Inferior parietal cortex (tissue), 1 donor: ENCODE measurements around the gene CRHBP.
"Not testable (repeated sequence)": the region's sequence is repeated elsewhere in the genome, so short reads cannot be mapped to it uniquely, and the experiment has no call there.

Source experiments
- DNase-seq: peaks from one replicate; pipeline ENCODE4 v3.0.0-alpha.2; 2016; ENCODE audit errors: extremely low spot score

The CRHBP gene

GRCh38 chr5:76952795-76953536 is at the start of gene CRHBP:
Gene CRHBP, plus strand, starts transcription at chr5:76953045. Its CDS starts 90 bp downstream, at chr5:76953135.
- DNase-seq: no peak

- DNase-seq: no peak
These were observed 44.7 kb upstream of the CRHBP start for GRCh38 chr5:76908166-76908565.

- DNase-seq: not testable (repeated sequence)
These were observed 42.4 kb upstream of the CRHBP start for GRCh38 chr5:76910344-76910933.

GRCh38 chr5:76914671-76915070 is 38.2 kb upstream of the CRHBP start:
- not testable (repeated sequence) for DNase-seq

GRCh38 chr5:76918539-76918938 is 34.3 kb upstream of the CRHBP start:
- DNase-seq: no peak

GRCh38 chr5:76920491-76920890 is 32.4 kb upstream of the CRHBP start:
- DNase-seq: no peak

GRCh38 chr5:76926329-76927105 is 26.3 kb upstream of the CRHBP start:
- DNase-seq: no peak

- peak; percentile 43 for DNase-seq
These were observed 24.9 kb upstream of the CRHBP start for GRCh38 chr5:76927961-76928360.

- DNase-seq: no peak
These were observed 22.8 kb upstream of the CRHBP start for GRCh38 chr5:76930083-76930482.

GRCh38 chr5:76938177-76938576 is 14.7 kb upstream of the CRHBP start:
- no peak for DNase-seq

- DNase-seq: no peak
These were observed 11.8 kb upstream of the CRHBP start for GRCh38 chr5:76941000-76941399.

GRCh38 chr5:76941442-76941841 is 11.4 kb upstream of the CRHBP start:
- DNase-seq: no peak

- DNase-seq: no peak
These were observed 10.3 kb upstream of the CRHBP start for GRCh38 chr5:76942581-76942980.

- DNase-seq: no peak
These were observed 9.8 kb upstream of the CRHBP start for GRCh38 chr5:76943006-76943405.

- no peak for DNase-seq
These were observed 8.2 kb upstream of the CRHBP start for GRCh38 chr5:76944638-76945037.

- not testable (repeated sequence) for DNase-seq
These were observed 7.6 kb upstream of the CRHBP start for GRCh38 chr5:76945238-76945637.

GRCh38 chr5:76946090-76946489 is 6.8 kb upstream of the CRHBP start:
- DNase-seq: no peak

- DNase-seq: no peak
These were observed 5.8 kb upstream of the CRHBP start for GRCh38 chr5:76947082-76947503.

GRCh38 chr5:76953551-76954382 is 922 bp downstream of the CRHBP start:
- DNase-seq: no peak

- no peak for DNase-seq
These were observed 1.5 kb downstream of the CRHBP start for GRCh38 chr5:76954383-76954763.

- DNase-seq: no peak
These were observed 3.2 kb downstream of the CRHBP start for GRCh38 chr5:76956033-76956432.
